ENCODE data around the gene IPO11.
"Not testable (repeated sequence)": the region's sequence is repeated elsewhere in the genome, so short reads cannot be mapped to it uniquely, and the experiment has no call there.

IPO11 gene

DNA sequence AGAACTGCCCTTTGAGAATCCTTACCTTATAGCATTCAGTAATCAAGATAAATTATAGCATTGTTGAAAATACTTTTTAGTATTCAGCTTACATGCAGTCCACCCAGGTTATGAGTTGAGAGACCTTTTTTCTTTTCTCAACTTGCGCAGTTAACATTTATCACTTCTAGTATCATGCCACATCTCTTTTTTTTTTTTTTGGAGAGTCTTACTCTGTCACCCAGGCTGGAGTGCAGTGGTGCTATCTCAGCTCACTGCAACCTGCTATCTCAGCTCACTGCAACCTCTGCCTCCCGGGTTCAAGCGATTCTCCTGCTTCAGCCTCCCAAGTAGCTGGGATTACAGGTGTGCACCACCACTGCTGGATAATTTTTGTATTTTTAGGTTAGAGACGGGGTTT is 195.1 kb downstream of the IPO11 start:
- no peak for DNase-seq

DNA sequence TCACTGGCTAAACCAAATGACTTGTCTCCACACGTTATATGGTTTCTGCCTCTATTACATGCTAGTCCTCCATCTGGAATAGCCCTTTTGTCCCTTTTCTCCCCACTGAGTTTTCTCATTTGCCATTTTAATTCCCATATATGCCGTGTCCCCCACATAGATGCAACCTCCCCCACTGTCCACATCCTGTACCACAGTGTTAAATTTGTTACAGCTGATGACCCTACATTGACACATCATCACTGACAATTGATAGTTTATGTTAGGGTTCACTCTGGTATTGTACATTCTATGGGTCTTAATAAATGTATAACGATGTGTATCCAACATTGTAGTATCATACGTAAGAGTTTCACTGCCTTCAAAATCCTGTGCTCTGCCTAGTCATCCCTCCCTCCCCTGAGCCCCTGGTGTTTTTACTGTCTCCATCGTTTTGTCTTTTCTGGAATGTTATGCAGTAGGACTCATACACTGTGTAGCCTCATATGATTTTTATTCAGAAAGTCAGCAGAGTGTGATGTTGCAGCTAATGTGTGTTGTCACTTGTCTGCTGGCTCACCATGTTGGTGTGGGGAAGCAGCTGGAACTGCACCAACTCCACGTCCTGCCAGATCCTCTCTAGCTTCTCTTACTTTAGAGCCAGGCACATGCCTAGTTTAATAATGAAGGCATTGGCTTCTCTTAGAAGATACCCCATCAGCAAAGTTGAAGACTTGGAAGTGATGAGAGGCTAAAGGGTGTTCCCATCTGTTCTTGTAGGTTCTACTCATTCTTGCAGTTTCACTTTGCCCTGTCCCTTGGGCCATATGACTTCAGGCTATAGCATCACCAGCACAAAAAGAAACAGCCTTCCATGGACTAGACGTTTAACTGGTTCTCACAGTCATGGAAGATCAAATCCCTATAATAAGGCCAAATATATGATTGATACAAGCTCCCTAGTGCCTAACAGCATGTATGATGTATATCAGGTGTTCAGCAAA is 196.3 kb downstream of the IPO11 start:
- DNase-seq, result no peak

DNA sequence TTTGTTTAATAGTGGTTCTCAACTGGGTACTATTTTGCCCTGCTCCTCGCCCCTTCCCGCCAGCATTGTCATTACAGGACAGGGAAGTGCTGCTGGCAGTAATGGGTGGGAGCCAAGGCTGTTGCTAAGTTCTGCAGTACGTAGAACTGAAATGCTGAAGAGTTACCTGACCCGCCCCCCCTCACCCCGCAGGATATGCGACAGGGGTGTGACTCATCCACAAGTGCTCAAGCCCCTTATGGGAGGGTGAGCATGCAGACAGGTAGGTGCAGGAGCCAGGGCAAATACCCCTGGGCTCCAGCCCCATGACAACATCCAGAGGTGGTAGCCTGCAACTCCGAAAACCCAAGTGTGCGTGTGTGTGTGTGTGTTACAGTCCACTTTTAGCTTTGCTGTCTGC is 201.8 kb downstream of the IPO11 start:
- DNase-seq, result no peak

DNA sequence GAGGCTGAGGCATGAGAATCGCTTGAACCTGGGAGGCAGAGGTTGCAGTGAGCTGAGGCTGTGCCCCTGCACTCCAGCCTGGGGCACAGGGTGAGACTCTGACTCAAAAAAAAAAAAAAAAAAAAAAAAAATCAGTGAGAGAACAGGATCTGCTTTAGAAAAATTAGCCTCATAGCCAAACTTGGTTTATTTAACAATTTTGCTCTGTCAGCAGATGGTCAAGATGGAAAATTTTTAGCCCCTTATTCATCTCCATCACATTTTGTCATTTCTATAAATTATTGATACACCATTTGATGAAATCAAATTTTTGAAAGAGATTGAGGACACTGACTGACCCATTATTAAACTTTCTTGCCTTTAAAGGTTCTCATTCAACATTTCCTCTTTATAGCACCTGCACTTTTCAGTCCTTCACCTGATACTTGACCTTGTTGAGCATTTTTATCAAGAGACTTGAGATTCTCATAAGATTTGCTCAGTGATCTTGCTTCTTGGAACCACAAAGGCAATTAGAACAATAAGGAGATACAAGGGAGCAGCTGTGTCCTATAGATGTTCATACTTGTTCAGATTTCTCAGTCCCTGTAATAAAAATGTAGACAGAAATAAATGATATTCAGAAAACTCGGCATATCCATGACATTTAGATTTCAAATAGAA is 204.2 kb downstream of the IPO11 start:
- DNase-seq, result no peak

DNA sequence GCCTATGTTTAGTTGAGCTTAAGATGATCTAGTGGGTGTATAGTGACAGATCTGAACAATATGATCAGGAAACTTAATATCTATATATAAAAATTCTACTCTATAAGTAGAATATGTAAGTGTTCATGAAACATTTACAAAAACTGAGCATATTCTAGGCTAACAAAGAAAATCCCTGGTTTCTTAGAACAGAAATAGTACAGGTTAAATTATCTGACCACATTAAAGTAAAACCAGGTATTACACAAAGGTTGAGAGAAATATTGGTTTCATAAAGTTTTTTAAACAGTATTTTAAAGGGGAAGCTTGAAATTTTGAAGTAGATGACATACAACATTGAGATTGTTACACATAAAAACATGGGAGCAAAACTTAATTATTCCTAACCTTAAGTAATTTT is 205.4 kb downstream of the IPO11 start:
- no peak for DNase-seq

DNA sequence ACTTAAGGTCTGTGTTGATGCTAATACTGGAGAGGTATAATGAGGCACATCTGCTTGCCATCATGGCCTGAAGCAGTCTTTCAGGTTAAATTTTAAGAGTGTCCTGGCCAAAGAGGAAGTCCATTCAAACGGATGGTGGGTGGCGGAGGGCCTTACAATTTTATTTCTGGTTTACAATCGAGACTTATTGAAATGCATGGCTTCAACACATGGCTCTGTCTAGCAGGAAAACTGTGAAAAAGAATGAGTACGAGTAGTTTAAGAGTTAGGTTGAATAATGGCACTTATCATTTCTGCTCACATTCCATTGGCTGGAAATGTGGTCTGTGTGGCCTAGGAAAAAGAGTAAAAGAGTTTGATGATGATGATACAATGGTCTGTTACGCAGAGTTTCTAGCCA is 208.2 kb downstream of the IPO11 start:
- DNase-seq, result no peak

DNA sequence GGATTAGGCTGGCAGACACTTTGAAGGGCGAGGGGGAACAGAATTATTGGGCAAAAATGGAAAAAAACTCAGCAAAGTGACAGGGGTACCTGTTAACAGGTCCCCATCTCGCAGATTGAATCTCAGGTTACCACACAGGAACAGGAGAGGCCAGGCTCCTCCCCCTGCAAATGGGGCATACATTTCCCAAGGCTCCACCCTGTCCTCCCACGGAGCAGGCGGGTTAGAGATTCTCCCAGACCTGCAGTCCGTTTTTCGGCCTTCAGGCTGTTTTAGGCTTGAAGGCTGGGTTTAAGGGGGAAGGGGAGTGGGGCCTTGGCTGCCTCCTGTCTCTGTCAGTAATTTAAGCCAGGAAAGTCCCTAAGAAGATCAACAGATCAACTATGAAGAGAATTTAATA is 208.7 kb downstream of the IPO11 start:
- DNase-seq, result no peak

DNA sequence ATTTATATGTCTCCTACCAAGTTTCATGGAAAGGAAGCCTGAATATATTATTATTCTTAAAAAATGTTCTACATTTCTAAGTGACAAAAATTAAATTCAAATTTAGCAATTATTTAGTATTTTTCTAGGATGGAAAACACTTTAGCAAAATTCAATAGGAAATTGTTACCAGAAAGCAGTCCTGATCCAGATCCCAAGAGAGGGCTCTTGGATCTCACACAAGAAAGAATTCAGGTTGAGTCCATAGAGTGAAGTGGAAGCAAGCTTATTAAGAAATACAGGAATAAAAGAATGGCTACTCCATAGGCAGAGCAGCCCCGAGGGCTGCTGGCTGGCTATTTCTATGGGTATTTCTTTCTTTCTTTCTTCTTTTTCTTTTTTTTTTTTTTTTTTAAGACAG is 210.7 kb downstream of the IPO11 start:
- DNase-seq, result no peak

DNA sequence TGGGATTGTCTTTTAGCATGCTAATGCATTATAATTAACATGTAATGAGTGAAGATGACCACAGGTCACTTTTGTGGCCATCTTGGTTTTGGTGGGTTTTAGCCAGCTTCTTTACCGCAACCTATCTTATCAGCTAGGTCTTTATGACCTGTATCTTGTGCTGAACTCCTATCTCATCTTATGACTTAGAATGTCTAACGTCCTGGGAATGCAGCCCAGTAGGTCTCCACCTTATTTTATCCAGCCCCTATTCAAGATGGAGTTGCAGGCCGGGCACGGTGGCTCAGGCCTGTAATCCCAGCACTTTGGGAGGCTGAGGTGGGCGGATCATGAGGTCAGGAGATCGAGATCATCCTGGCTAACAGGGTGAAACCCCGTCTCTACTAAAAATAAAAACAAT is 211.9 kb downstream of the IPO11 start:
- not testable (repeated sequence) for DNase-seq

DNA sequence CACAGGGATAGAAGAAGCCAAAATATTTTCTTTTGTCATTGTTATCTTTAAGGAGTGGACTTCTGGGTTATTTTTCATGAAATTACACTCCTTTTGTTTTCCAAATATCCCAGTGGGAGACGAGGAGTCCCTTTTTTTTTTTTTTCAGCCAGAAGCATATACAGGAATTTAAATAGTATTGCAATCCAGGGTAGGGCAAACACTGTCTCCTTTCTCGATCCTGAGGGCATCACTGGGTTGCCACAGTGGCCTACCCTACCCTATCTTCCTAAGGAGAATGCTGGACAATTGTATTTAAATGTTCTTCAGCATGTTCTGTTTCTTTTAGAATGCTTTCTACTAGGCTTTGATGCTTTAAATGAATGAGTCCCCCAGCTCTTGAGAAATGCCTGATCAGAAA is 214.0 kb downstream of the IPO11 start:
- DNase-seq, result no peak

DNA sequence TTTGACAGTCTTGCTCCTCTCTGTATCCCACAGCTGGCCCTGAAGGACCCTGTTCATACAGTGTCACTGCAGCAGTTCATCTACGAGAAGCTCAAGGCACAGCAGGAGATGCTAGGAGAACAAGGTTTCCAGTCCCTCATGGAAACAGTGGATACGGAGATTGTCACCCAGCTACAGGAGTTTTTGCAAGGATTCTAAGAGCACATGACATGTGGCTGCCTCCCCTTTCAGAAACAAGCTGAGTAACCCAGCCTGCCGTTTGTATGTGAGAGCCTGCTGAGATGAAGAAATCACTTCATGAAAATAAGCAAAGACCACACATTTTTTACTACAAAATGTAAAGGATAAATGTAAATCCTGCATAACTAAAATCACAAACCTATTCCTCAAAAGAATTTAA is 214.6 kb downstream of the IPO11 start:
- no peak for DNase-seq

DNA sequence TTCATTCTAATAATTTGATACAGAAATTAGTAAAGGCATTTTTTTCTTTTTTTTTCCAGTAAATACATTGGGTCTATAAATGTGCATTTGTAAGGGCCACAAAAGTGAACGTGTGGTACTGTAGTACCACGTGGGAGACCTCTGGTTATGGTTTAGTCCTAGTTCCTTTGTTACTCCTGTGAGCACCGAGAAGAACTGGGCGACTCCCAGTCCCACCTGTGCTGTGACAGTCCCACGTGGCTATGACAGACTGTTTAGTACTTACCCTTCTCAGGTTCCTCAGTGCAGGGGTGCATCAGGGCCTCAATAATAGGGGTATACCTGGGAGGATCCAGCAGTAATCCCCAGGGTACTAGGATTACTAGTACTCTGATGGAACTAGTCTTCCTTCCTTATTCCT is 215.3 kb downstream of the IPO11 start:
- no peak for DNase-seq

DNA sequence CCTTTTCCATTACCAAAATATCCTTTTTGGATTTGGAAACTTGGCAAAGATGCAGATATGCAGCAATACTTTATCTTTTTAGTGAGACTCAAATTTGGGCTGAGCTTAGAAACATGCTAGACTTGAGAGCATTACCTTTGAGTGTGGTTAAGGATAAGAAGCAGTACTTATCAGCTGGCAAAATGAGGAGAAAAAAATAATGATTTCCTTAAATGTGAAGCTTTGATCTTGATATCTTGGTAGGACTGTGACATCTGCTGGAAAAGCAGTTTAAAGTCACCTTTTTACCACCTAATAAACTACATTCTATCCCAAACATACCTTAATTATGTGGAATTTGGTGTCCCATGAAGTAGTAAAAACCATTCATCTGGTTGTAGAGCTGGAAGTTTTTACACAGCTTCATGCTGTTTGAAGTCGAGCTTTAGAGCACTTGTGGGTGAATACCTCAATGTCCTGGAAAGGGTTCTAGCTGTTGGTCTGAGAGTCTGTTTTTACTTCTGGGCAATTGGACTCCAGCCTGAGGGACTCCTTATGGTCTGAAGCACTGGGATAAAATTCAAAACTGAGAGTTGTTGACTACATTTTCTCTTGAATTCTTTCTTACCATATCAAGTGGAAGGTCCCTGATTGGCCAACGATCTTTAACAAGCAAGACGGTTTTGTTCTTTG is 219.5 kb downstream of the IPO11 start:
- DNase-seq, result no peak

DNA sequence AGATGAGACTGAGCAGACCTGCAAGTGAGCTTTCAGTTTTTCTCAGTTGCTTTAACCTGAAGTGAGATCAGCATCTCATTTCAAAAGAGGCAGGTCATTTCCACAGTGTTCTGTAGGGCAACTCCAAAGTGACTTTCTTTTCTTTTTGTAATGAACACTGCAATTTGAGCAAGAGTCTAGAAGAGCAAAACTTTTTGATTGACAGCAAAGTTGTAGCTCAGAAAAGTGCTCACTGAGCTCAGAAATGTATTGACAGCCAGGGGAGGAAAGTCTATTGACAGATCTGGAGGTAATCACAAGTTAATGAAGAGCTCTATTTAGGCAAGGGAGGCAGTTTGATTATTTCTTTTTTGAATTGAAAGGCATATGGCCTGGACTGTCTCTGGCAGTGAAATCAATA is 220.7 kb downstream of the IPO11 start:
- no peak for DNase-seq

DNA sequence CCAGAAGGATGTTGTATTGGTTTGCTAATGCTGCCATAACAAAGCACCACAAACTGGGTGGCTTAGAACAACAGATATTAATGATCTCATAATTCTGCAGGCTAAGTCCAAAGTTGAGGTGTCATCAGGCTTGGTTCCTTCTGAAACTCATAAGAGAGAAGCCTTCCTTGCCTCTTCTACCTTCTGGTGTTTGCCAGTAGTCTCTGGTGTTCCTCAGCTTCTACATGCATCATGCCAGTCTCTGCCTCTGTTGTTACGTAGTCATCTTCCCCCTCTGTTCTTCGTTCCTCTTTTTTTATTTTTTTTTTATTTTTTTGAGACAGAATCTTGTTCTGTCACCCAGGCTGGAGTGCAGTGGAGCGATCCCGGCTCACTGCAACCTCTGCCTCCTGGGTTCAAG is 227.9 kb downstream of the IPO11 start:
- DNase-seq, result no peak

DNA sequence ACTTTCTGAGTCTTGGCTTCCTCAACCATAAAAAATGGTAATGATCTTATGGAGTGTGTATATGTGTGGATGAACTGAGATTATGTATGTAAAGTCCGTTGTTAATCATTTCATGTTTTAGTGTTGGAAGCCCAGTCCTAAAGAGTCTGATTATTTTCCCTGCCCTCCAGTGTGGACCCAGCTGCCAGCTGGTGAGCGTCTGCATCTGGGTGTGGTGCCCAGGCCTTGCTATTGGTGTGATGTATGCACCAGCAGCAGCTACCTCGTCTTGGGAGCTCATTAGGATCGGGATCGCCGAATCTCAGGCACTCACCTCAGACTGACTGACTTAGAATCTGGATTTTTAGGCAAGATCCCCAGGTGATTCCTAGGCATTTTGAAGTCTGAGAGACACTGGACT is 229.9 kb downstream of the IPO11 start:
- no peak for DNase-seq

DNA sequence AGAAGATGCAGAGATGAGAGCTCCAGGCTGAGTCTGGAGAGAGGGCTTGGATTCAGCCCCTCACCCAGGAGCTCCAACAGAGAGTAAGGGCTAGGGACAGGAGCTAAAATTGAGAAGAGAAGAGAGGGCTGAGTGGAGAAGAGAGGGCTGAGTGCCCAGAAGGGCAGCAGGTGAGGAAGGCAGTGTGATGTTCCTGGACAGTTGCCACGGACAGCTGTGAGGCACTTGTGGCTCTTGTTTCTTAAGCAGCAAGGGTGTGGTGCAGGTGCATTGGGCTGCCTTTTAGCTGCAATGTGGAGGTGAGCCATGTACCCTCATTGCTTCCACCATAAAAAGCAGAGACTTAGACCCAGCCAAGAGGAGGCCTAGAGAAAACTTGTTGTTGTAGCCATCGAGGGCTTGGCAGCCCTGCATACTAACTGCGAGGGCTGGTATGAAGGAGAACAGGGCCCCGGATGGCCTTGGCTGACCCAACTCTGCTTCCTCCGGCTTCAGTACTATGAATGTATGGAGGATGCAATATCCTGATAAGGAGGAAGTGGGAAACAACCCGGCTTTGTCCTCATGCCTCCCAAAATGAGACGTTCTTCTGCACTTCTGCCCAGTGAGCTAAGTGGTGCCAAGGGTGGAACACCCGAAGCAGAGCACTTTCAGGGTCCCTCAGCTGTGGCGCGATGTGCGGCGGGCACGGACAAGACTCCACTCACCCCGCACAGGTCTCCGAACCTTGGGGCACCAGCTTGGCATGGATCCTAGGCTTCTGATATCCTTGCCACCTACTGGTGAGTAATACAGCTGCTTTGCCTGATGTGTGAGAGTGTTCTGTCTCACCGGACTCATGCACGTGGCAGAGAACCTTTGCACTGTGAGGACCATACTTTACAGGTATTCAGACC is 231.2 kb downstream of the IPO11 start:
- DNase-seq, result no peak

DNA sequence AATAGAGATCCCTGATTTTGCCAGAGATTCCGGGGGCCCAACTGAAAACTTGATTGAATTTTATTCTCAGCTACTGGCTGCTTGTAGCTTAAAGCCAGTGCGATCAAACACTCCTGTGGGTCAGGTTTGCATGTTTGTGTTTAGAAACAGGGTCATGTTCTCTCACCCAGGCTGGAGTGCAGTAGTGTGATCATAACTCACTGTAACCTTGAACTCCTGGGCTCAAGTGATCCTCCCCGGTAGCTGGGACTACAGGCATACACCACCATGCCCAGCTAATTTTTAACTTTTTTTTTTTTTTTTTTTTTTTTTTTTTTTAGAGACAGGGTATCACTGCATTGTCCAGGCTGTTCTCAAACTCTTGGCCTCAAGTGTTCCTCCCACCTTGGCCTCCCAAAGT is 232.7 kb downstream of the IPO11 start:
- DNase-seq, result no peak

DNA sequence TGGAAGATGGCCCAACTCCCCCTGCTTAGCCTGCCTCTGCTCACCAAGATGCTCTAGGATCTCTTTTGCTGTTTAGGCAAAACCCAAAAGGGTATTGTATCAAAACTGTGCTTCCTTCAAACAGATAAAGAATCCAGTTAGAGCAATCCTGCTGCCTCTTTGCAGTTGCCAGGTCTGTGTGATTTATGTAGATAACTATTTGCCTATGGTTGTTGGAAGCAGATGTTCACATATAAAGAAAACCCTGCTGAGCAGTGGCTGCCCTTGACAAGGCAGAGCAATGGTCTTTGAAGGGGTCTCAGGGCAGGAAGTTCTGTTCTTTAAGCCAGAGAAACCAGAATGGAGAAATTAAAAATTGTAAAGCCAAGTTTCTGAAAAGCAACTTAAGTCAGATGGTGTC is 234.7 kb downstream of the IPO11 start:
- no peak for DNase-seq

DNA sequence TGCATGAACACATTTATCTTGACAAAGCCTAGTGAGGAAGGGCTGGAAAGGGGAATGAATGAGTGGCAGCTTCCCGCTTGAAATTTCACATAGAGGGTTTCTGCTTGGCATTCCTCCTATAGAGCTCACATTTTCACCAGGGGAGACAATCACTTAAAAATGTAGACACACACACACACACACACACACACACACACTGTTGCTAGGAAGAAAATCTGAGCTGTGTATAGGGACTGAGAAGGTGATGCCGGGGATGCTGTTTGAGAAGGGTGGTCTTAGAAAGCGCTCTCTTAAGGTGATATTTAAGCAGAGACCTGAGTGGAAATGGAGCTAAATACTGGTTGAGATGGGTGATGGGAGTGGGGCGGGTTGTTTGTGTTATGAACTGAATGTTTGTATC is 236.5 kb downstream of the IPO11 start:
- DNase-seq, result no peak

DNA sequence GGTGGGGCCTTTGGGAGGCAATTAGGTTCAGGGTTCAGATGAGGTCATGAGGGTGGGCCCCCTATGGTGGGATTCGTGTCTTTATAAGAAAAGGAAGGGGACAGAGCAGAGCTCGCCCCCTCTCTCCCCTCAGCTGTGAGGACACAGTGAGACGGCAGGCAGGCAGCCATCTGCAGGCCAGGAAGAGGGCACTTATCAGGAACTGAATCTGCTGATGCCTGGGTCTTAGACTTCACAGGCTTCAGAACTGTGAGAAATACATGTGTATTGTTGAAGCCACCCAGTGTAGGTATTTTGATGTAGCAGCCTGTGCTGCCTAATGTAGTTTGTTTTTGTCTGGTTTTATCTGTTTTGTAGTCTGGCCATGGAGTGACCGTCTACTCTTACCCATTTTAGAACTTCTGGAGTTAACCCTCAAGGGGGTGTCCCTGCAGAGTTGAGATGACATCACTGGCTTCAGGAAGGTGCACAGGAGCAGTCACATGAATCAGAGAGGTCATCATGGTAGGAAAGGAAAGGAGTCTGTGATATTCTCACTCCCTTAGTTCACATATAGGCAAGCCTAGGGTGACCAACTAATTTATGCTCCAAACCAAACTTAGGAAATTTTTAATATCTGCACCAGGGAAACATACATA is 237.0 kb downstream of the IPO11 start:
- no peak for DNase-seq

DNA sequence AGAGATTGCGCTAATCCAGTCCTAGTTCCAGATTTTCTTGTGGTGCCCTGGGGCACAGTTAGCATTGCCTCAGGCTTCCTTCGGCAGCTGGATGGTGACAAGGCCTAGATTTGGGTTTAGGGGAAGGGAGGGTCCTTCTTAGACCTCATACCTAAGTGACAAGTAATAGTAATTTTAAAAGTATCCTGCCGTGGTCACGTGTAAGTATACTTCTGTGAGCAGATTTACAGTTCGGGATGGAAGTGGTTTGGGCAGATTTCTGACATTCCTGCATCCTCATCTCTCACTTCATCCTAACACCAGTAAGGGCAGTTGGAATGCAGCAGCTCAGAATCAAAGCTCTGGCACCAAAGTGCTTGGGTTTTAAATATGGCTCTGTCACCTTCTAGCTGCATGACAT is 237.6 kb downstream of the IPO11 start:
- no peak for DNase-seq
